WTC11 (cell line): ENCODE data around the gene STAT2.
"Not testable (repeated sequence)": the region's sequence is repeated elsewhere in the genome, so short reads cannot be mapped to it uniquely, and the experiment has no call there.

Experiments used
- ARID4B ChIP-seq: sonication (generic); formaldehyde crosslinking; IDR thresholded peaks from 2 replicates; pipeline ENCODE4 v1.8.0; 2023; ENCODE audit warnings: missing genetic modification reagents, mild to moderate bottlenecking, borderline replicate concordance
- CBFB ChIP-seq: sonication (generic); formaldehyde crosslinking; IDR thresholded peaks from 2 replicates; pipeline ENCODE4 v1.8.1; 2022; ENCODE audit warnings: mild to moderate bottlenecking, low read depth, missing genetic modification reagents
- CTCF ChIP-seq: fragments of 200-600 bp; IDR thresholded peaks from 2 replicates; pipeline ENCODE4 v1.8.0; 2022; ENCODE audit warnings: antibody characterized with exemption
- ETV6 ChIP-seq: sonication (generic); formaldehyde crosslinking; IDR thresholded peaks from 2 replicates; pipeline ENCODE4 v1.8.1; 2022; ENCODE audit warnings: mild to moderate bottlenecking, missing genetic modification reagents
- FOXP1 ChIP-seq: sonication (generic); formaldehyde crosslinking; IDR thresholded peaks from 2 replicates; pipeline ENCODE4 v1.8.0; 2022; ENCODE audit warnings: missing genetic modification reagents, mild to moderate bottlenecking, moderate library complexity, borderline replicate concordance
- MAX ChIP-seq: sonication (generic); formaldehyde crosslinking; IDR thresholded peaks from 2 replicates; pipeline ENCODE4 v1.8.0; 2022; ENCODE audit warnings: mild to moderate bottlenecking, missing genetic modification reagents
- NFYB ChIP-seq: sonication (generic); formaldehyde crosslinking; conservative IDR thresholded peaks from 2 replicates; pipeline ENCODE4 v1.8.0; 2022; ENCODE audit warnings: low read depth, missing genetic modification reagents
- NR3C1 ChIP-seq: sonication (generic); formaldehyde crosslinking; conservative IDR thresholded peaks from 2 replicates; pipeline ENCODE4 v1.8.1; 2023; ENCODE audit warnings: low read depth, mild to moderate bottlenecking, missing genetic modification reagents
- PRDM15 ChIP-seq: sonication (generic); formaldehyde crosslinking; IDR thresholded peaks from 2 replicates; pipeline ENCODE4 v1.8.0; 2022; ENCODE audit warnings: missing genetic modification reagents
- RORB ChIP-seq: fragments of 250-450 bp; sonication (Bioruptor Pico); IDR thresholded peaks from 2 replicates; pipeline ENCODE4 v1.9.0; 2021; ENCODE audit warnings: mild to moderate bottlenecking
- SMAD4 ChIP-seq: sonication (generic); formaldehyde crosslinking; IDR thresholded peaks from 2 replicates; pipeline ENCODE4 v1.8.0; 2022; ENCODE audit warnings: mild to moderate bottlenecking, missing genetic modification reagents
- TP53 ChIP-seq: sonication (generic); formaldehyde crosslinking; IDR thresholded peaks from 2 replicates; pipeline ENCODE4 v1.8.1; 2023; ENCODE audit warnings: mild to moderate bottlenecking, missing genetic modification reagents
- ZNF512 ChIP-seq: sonication (generic); formaldehyde crosslinking; IDR thresholded peaks from 2 replicates; pipeline ENCODE4 v1.8.1; 2022; ENCODE audit warnings: missing genetic modification reagents, borderline replicate concordance

- TF ChIP-seq CTCF; ETV6 (CRISPR knock-in tag); FOXP1; PRDM15 (CRISPR knock-in tag); TP53 (CRISPR knock-in tag); CBFB (CRISPR knock-in tag); RORB (CRISPR knock-in tag); NR3C1 (CRISPR knock-in tag); SMAD4 (CRISPR knock-in tag); NFYB (CRISPR knock-in tag); MAX (CRISPR knock-in tag); ZNF512 (CRISPR knock-in tag); ARID4B (CRISPR knock-in tag): not testable (repeated sequence)
These were observed 17.6 kb downstream of the STAT2 start for GRCh38 chr12:56342290-56342689.
